GM12892 (cell line): Measurements from ENCODE around the gene CABYR.

Experiments used
- POLR2A ChIP-seq: IDR thresholded peaks from 2 replicates; pipeline ENCODE4 v1.6.1; 2011; ENCODE audit warnings: low read depth, low read length, control low read depth
- POLR2AphosphoS5 ChIP-seq: IDR thresholded peaks from 2 replicates; pipeline ENCODE4 v1.6.1; 2011; ENCODE audit warnings: low read depth, low read length, control low read depth
- TAF1 ChIP-seq: IDR thresholded peaks from 2 replicates; pipeline ENCODE4 v1.6.1; 2011; ENCODE audit warnings: low read depth, mild to moderate bottlenecking, control low read depth, low read length, borderline replicate concordance

DNA sequence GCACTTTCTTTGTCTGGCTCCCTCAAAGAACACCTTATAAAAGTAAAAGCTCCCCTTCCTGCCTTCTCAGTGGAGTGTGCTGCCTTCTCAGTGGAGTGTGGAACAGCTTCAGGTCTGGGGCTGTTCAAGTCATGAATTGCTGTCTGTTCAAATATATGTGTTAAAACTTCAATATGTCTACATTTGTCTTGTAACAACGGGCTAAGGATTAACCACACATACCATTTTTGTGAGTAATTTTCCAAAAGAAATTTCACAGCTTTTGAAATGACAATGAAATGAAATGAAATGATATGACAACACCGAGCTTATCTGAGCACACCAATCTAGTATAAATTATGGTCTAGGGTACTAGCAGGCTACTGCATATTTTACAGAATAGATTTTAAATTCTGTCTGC is 42.9 kb downstream of the CABYR start:
- TF ChIP-seq POLR2AphosphoS5 = no peak
- no peak for TF ChIP-seq POLR2A
- TF ChIP-seq TAF1 = no peak
